HG02610 (cell line): ENCODE data around the gene UBA52.
"Not testable (repeated sequence)": the region's sequence is repeated elsewhere in the genome, so short reads cannot be mapped to it uniquely, and the experiment has no call there.

Experiments
- ATAC-seq: cut with Tn5 transposase; IDR thresholded peaks from one replicate; pipeline ENCODE4 v1.9.1; 2021; ENCODE audit warnings: mild to moderate bottlenecking, moderate library complexity; ENCODE audit not compliant: unreplicated experiment

Gene UBA52

GRCh38 chr19:18571564-18572344, at the start of gene UBA52:
Gene UBA52, plus strand, starts transcription at chr19:18571857. Its CDS starts 1,444 bp downstream, at chr19:18573301.
- peak; percentile 79 for ATAC-seq

- peak; percentile 88 for ATAC-seq
These were observed 49.4 kb upstream of the UBA52 start for GRCh38 chr19:18522124-18522861.

GRCh38 chr19:18522862-18523440, 48.7 kb upstream of the UBA52 start:
- not testable (repeated sequence) for ATAC-seq

- no peak for ATAC-seq
These were observed 47.8 kb upstream of the UBA52 start for GRCh38 chr19:18523841-18524240.

GRCh38 chr19:18526316-18526715, 45.3 kb upstream of the UBA52 start:
- ATAC-seq, result no peak

GRCh38 chr19:18529782-18530181, 41.9 kb upstream of the UBA52 start:
- ATAC-seq, result no peak

GRCh38 chr19:18531485-18531884, 40.2 kb upstream of the UBA52 start:
- no peak for ATAC-seq

- no peak for ATAC-seq
These were observed 39.3 kb upstream of the UBA52 start for GRCh38 chr19:18532168-18532890.

- ATAC-seq, result no peak
These were observed 38.6 kb upstream of the UBA52 start for GRCh38 chr19:18533058-18533457.

GRCh38 chr19:18536475-18536874, 35.2 kb upstream of the UBA52 start:
- ATAC-seq, result no peak

GRCh38 chr19:18537431-18537830, 34.2 kb upstream of the UBA52 start:
- ATAC-seq, result no peak

GRCh38 chr19:18538115-18538514, 33.5 kb upstream of the UBA52 start:
- ATAC-seq, result no peak

GRCh38 chr19:18539372-18539771, 32.3 kb upstream of the UBA52 start:
- ATAC-seq, result no peak

GRCh38 chr19:18540200-18540599, 31.5 kb upstream of the UBA52 start:
- not testable (repeated sequence) for ATAC-seq

GRCh38 chr19:18541258-18541991, 30.2 kb upstream of the UBA52 start:
- no peak for ATAC-seq

- no peak for ATAC-seq
These were observed 29.4 kb upstream of the UBA52 start for GRCh38 chr19:18541992-18542940.

- ATAC-seq, result peak; percentile 91
These were observed 28.5 kb upstream of the UBA52 start, which contains the start of gene FKBP8 for GRCh38 chr19:18542941-18543813. Gene FKBP8, minus strand, starts transcription at chr19:18543573. Its CDS starts 1,603 bp downstream, at chr19:18541970.

GRCh38 chr19:18543814-18544475, 27.7 kb upstream of the UBA52 start:
- peak; percentile 49 for ATAC-seq
